Tibial nerve (tissue), 4 donors: Measurements from ENCODE around the gene S1PR2. TPM values are rescaled to one million over a fixed set of nuclear protein-coding genes. Genes with fewer than 3 reads are reported as not detected.

Experiments used
- DNase-seq, 2 donors: peaks; one replicate each; pipeline ENCODE4 v3.0.0-alpha.2; 2019; ENCODE audit warnings: low spot score in 2 of 2
- H3K27ac ChIP-seq, 4 donors: fragments of 200-600 bp; sonication (generic) in 3 of 4; one replicate each; pipeline ENCODE4 v1.5.1; 2017 to 2019; ENCODE audit warnings: mild to moderate bottlenecking in 1 of 4
- H3K27me3 ChIP-seq, 2 donors: fragments of 200-600 bp; sonication (generic) in 1 of 2; one replicate each; pipeline versions ENCODE4 v1.5.1 to v1.6.0; 2017 to 2019
- H3K36me3 ChIP-seq, 3 donors: fragments of 200-600 bp; sonication (generic); one replicate each; pipeline ENCODE4 v1.5.1; 2018 to 2019
- H3K4me1 ChIP-seq, 4 donors: fragments of 200-600 bp; sonication (generic) in 3 of 4; one replicate each; pipeline ENCODE4 v1.5.1; 2017 to 2019
- H3K4me3 ChIP-seq, 4 donors: fragments of 200-600 bp; sonication (generic) in 3 of 4; one replicate each; pipeline ENCODE4 v1.5.1; 2017 to 2019; ENCODE audit warnings: mild to moderate bottlenecking in 1 of 4, moderate library complexity in 1 of 4
- H3K9me3 ChIP-seq, 4 donors: fragments of 200-600 bp; sonication (generic) in 3 of 4; one replicate each; pipeline ENCODE4 v1.5.1; 2017 to 2019
- CTCF ChIP-seq, 5 experiments: fragments of 200-600 bp in 3 of 5; fragments of 450-650 bp in 2 of 5; sonication (generic) in 3 of 5; IDR thresholded peaks; one replicate each; pipeline ENCODE4 v1.5.1; 2016 to 2019; ENCODE audit warnings: antibody characterized with exemption in 5 of 5, mild to moderate bottlenecking in 3 of 5, moderate library complexity in 2 of 5
- EP300 ChIP-seq, 2 donors: sonication (generic); formaldehyde crosslinking; IDR thresholded peaks; one replicate each; pipeline ENCODE4 v1.6.1; 2017; ENCODE audit warnings: antibody characterized with exemption in 2 of 2, mild to moderate bottlenecking in 1 of 2
- POLR2A ChIP-seq, 2 donors: fragments of 450-650 bp; IDR thresholded peaks; one replicate each; pipeline ENCODE4 v1.6.1; 2017; ENCODE audit warnings: antibody characterized with exemption in 2 of 2, mild to moderate bottlenecking in 2 of 2, moderate library complexity in 2 of 2
- WGBS, 2 donors: methylation state at CpG; one replicate each; pipeline ENCODE4 v1.1.5; 2018; 5-methylcytosine and 5-hydroxymethylcytosine counted together
- total RNA-seq, 4 donors: library from RNA; depleted of rRNA; stranded (reverse); fragments of >200 nt; gene quantifications; one replicate each; pipeline ENCODE4 v1.1.0, GENCODE V29; 2016

S1PR2 gene
- total RNA-seq, 4 donors from 2014 or later = 11.6 to 13.3 (median 12.2) TPM

- Histone ChIP-seq H3K4me1 (peaks cover 0 to 37% (median 14%) of the 10 kb centered on the region in 4 donors), H3K4me3 (no peak overlapping the region), H3K9me3 (no peaks in the 10 kb centered on the region), H3K27me3 (no peaks in the 10 kb centered on the region), H3K27ac (no peak overlapping the region), H3K36me3 (peaks cover 0 to 28% (median 0%) of the 10 kb centered on the region in 3 donors)
- 92 to 95% methylated on average over 5 of the region's 5 CpGs for WGBS, 2 donors
- DNase-seq = no peak
- TF ChIP-seq EP300 (IDR thresholded peaks at IDR 0.05) = no peak
- no peak for TF ChIP-seq CTCF (IDR thresholded peaks at IDR 0.05)
- TF ChIP-seq POLR2A (IDR thresholded peaks at IDR 0.05) = no peak
These were observed 41.1 kb downstream of the S1PR2 start for GRCh38 chr19:10190026-10190425.

- no peaks in the 10 kb centered on the region for H3K9me3 ChIP-seq
- TF ChIP-seq EP300 (IDR thresholded peaks at IDR 0.05) (no peak), CTCF (IDR thresholded peaks at IDR 0.05) (no peak), POLR2A (IDR thresholded peaks at IDR 0.05) (no peak)
- no peaks in the 10 kb centered on the region for H3K27me3 ChIP-seq
- H3K4me1 ChIP-seq = peaks cover 0 to 36% (median 14%) of the 10 kb centered on the region in 4 donors
- H3K36me3 ChIP-seq = peaks cover 0 to 32% (median 0%) of the 10 kb centered on the region in 3 donors
- H3K4me3 ChIP-seq = no peak overlapping the region
- DNase-seq = no peak
- 82% methylated on average over 5 of the region's 5 CpGs for WGBS, 2 donors
- no peak overlapping the region for H3K27ac ChIP-seq
These were observed 41.5 kb downstream of the S1PR2 start for GRCh38 chr19:10189616-10190015.

DNA sequence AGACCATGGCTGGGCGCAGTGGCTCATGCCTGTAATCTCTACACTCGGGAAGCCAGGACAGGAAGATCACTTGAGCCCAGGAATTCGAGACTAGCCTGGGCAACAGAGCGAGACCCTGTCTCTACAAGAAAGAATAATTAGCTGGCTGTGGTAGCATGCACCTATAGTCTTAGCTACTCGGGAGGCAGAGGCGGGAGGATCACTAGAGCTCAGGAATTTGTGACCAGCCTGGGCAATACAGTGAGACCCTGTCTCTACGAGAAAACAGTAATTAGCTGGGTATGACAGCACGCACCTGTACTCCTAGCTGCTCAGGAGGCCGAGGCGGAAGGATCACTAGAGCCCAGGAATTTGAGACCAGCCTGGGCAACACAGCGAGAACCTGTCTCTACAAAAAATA is 43.8 kb downstream of the S1PR2 start:
- TF ChIP-seq EP300 (IDR thresholded peaks at IDR 0.05) (no peak), POLR2A (IDR thresholded peaks at IDR 0.05) (no peak), CTCF (IDR thresholded peaks at IDR 0.05) (no peak)
- Histone ChIP-seq H3K9me3 (no peaks in the 10 kb centered on the region), H3K4me1 (peaks cover 0 to 20% (median 0%) of the 10 kb centered on the region in 4 donors), H3K36me3 (peaks cover 0 to 38% (median 0%) of the 10 kb centered on the region in 3 donors), H3K4me3 (no peak overlapping the region), H3K27me3 (no peaks in the 10 kb centered on the region), H3K27ac (no peak overlapping the region)
- 88 to 89% methylated on average over 11 of the region's 11 CpGs for WGBS, 2 donors
- DNase-seq = no peak

GRCh38 chr19:10184636-10185035 is 46.5 kb downstream of the S1PR2 start:
- no peaks in the 10 kb centered on the region for H3K9me3 ChIP-seq
- WGBS, 2 donors = 95 to 98% methylated on average over 5 of the region's 5 CpGs
- TF ChIP-seq POLR2A (IDR thresholded peaks at IDR 0.05) (no peak), EP300 (IDR thresholded peaks at IDR 0.05) (no peak), CTCF (IDR thresholded peaks at IDR 0.05) (no peak)
- no peaks in the 10 kb centered on the region for H3K4me1 ChIP-seq
- H3K4me3 ChIP-seq = no peak overlapping the region
- peaks cover 0 to 50% (median 9%) of the 10 kb centered on the region in 3 donors for H3K36me3 ChIP-seq
- H3K27me3 ChIP-seq = no peaks in the 10 kb centered on the region
- no peak overlapping the region for H3K27ac ChIP-seq
- DNase-seq = no peak

GRCh38 chr19:10183926-10184325 is 47.2 kb downstream of the S1PR2 start:
- TF ChIP-seq POLR2A (IDR thresholded peaks at IDR 0.05) = no peak
- no peak for TF ChIP-seq CTCF (IDR thresholded peaks at IDR 0.05)
- TF ChIP-seq EP300 (IDR thresholded peaks at IDR 0.05) = no peak
- WGBS, 2 donors = 83 to 86% methylated on average over 3 of the region's 3 CpGs
- H3K36me3 ChIP-seq = peaks cover 0 to 57% (median 9%) of the 10 kb centered on the region in 3 donors
- H3K4me3 ChIP-seq = no peak overlapping the region
- no peaks in the 10 kb centered on the region for H3K27me3 ChIP-seq
- DNase-seq = no peak
- H3K27ac ChIP-seq = no peak overlapping the region
- H3K9me3 ChIP-seq = no peaks in the 10 kb centered on the region
- no peaks in the 10 kb centered on the region for H3K4me1 ChIP-seq
